GM06990 (cell line): ENCODE results near the gene RHCE.
A peak's percentile ranks its signal among the peaks of the same experiment; 100 is the strongest.

Experiments
- DNase-seq: peaks from one replicate; pipeline ENCODE4 v3.0.0-alpha.2; 2011; ENCODE audit not compliant: insufficient read length; ENCODE audit errors: extremely low read depth
- H3K27me3 ChIP-seq: replicated peaks from 2 replicates; pipeline ENCODE4 v1.6.0; 2011; ENCODE audit warnings: low read length; ENCODE audit not compliant: control insufficient read depth, insufficient read depth
- H3K36me3 ChIP-seq: 2 replicates; pipeline ENCODE4 v1.5.1; 2011; ENCODE audit warnings: low read length; ENCODE audit not compliant: control insufficient read depth, insufficient read depth
- H3K4me3 ChIP-seq: replicated peaks from 2 replicates; pipeline ENCODE4 v1.5.1; 2011; ENCODE audit warnings: low read depth, mild to moderate bottlenecking, control low read depth, low read length
- TF ChIP-seq, protein P1 (sequence below): IDR thresholded peaks from 2 replicates; pipeline ENCODE4 v1.5.1; 2011; ENCODE audit warnings: low read length, control low read depth, mild to moderate bottlenecking, inconsistent platforms; ENCODE audit not compliant: insufficient read depth, poor library complexity, severe bottlenecking

The RHCE gene

DNA sequence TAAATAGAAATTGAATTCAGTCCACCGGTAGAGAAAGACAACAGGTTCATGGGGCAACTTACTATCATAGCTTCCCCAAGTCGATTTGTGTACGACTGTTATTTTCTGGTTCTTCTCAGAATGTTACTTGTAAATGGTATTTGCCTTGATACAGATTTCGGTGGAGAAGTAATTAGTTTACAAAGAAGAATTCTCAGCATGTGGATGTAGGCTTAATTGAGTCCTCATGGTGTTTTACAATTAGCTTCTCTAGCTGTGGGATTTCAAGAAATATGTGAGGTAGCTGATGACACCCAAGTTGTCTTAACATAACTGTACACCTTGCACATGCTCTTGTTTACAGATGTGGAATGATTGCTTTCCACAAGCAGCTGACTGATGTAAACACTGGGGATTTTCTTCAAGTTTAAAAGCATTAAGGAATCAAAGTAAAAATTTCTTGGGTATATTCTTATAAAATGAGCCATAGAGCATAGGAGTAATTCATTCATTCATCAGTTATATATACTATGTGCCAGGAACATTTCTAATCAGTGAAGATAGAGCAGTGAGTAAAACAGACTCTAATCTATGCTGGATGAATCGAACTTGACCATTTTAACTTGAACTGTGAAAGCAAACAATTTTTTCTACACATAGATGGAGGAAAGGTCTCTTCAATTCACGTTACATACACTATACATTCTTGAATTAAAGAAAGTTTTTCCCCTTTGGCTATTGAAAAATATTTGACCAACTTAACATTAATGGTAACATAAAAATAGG, 11.5 kb upstream of the RHCE start:
- H3K4me3 ChIP-seq = peak overlapping the region; percentile 85
- TF ChIP-seq, protein P1, sequence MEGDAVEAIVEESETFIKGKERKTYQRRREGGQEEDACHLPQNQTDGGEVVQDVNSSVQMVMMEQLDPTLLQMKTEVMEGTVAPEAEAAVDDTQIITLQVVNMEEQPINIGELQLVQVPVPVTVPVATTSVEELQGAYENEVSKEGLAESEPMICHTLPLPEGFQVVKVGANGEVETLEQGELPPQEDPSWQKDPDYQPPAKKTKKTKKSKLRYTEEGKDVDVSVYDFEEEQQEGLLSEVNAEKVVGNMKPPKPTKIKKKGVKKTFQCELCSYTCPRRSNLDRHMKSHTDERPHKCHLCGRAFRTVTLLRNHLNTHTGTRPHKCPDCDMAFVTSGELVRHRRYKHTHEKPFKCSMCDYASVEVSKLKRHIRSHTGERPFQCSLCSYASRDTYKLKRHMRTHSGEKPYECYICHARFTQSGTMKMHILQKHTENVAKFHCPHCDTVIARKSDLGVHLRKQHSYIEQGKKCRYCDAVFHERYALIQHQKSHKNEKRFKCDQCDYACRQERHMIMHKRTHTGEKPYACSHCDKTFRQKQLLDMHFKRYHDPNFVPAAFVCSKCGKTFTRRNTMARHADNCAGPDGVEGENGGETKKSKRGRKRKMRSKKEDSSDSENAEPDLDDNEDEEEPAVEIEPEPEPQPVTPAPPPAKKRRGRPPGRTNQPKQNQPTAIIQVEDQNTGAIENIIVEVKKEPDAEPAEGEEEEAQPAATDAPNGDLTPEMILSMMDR = no peak
- H3K27me3 ChIP-seq = no peaks in the 10 kb centered on the region
- DNase-seq = no peak
- H3K36me3 ChIP-seq = no peaks in the 10 kb centered on the region

GRCh38 chr1:25430967-25431881, 10.6 kb upstream of the RHCE start:
- Histone ChIP-seq H3K27me3 (no peaks in the 10 kb centered on the region), H3K36me3 (no peaks in the 10 kb centered on the region), H3K4me3 (peak overlapping the region; percentile 85)
- DNase-seq = no peak
- TF ChIP-seq, protein P1 = peak; percentile 2

DNA sequence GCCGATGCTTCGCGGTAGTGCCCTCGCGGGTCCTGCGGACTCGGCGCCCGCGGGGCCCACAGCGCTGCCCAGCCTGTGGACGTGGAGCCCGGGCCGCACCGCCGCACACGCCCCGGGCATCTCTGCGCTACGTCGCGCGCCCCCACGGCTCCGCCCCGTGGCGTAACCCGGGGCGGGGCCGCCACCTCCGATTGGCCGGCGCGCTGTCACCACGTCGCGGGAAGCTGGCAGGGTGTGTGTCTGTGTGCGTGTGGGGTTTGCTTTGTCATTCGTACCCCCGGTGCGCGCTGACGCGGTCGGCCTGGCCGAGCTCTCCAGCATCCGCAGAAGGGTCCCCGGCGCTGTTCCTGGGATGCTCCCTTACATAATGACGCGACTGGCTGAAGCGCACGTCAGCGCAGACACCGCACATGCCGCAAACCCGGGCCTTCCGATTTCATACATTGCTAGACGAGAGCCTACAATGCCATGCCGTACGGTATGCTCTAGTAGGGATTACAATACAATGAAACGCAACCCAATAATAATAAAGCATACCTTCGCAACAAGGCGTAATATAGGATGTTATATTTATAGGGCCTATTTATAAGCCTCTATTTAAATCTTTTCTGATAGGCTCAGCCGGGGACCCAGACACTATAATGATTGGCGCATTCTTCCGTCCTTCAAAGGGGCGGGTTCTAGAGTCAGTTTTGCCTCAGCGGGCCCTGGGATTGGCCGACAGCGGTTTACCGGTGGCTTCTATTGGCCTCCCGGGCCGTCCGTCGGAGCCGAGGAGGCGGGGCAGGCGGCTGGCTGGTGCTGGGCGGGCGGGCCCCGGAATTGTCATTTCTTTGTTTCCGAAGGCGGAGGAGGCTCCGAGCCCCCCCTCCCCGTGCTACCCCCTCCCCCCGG, 9.7 kb upstream of the RHCE start, which contains the start of gene MACO1:
Gene MACO1, plus strand, starts transcription at position 825 of the 894 bp plus-strand sequence. CDS start 202 bp downstream, outside the sequence.
- Histone ChIP-seq H3K27me3 (no peaks in the 10 kb centered on the region), H3K36me3 (no peaks in the 10 kb centered on the region), H3K4me3 (peak within 1 kb of the TSS; percentile 85)
- DNase-seq = peak; percentile 93
- TF ChIP-seq, protein P1 = no peak

- H3K4me3 ChIP-seq = no peak overlapping the region
- no peaks in the 10 kb centered on the region for H3K36me3 ChIP-seq
- H3K27me3 ChIP-seq = no peaks in the 10 kb centered on the region
- no peak for DNase-seq
- TF ChIP-seq, protein P1 = no peak
These were observed 8.0 kb upstream of the RHCE start for GRCh38 chr1:25428475-25429166.

DNA sequence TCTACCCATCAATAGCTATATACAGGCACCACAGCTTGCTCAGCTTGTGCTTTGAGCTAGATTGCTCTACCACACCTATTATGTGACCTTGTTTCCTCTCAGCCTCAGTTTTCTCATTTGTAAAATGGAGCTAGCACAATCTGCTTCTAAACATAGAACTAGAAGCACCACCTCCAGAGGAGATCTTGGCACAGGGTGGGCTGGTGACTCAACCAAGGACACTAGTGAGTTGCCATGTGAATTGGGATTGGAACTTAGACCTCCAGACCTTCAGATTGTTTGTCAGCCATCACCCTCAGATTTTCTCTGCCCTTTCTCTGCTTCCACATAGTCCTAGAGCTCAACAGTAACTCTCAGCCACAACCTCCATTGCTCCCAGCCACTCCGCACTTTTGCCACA, 7.1 kb upstream of the RHCE start:
- DNase-seq = no peak
- H3K36me3 ChIP-seq = no peaks in the 10 kb centered on the region
- TF ChIP-seq, protein P1 = no peak
- no peaks in the 10 kb centered on the region for H3K27me3 ChIP-seq
- H3K4me3 ChIP-seq = no peak overlapping the region
